WTC11 (cell line): Measurements from ENCODE around the gene DNAJB11. TPM values are rescaled to one million over a fixed set of nuclear protein-coding genes. Genes with fewer than 3 reads are reported as not detected.

Experiments
- ATAC-seq: fragments of 200-7000 bp; cut with Tn5 transposase; 2 replicates; pipeline ENCODE4 v1.10.0; 2021; ENCODE audit warnings: mild to moderate bottlenecking, moderate library complexity
- CTCF ChIA-PET: fragments of 300-600 bp; sonication (Branson Sonifier 250); formaldehyde crosslinking; loops from one replicate; lab custom pipeline; 2021; ENCODE audit warnings: antibody characterized with exemption; lab: Charles Lee
- POLR2A ChIA-PET: fragments of 350-600 bp; sonication (Branson Sonifier 250); formaldehyde crosslinking; loops from one replicate; lab custom pipeline; 2021; ENCODE audit warnings: antibody characterized with exemption; lab: Charles Lee
- DNase-seq: peaks from one replicate; pipeline ENCODE4 v3.0.0; 2021; ENCODE audit warnings: low spot score
- H3K27ac Mint-ChIP-seq: 2 replicates; pipeline ENCODE4 v1.8.0; 2021; ENCODE audit warnings: mixed read lengths
- H3K27me3 Mint-ChIP-seq: 2 replicates; pipeline ENCODE4 v1.8.0; 2021; ENCODE audit warnings: low read depth, mild to moderate bottlenecking, moderate library complexity, mixed read lengths
- H3K36me3 Mint-ChIP-seq: 2 replicates; pipeline ENCODE4 v1.8.0; 2021; ENCODE audit warnings: mixed read lengths
- H3K4me1 Mint-ChIP-seq: 2 replicates; pipeline ENCODE4 v1.8.0; 2022; ENCODE audit warnings: mixed read lengths
- H3K4me3 Mint-ChIP-seq: 2 replicates; pipeline ENCODE4 v1.8.0; 2021; ENCODE audit warnings: mild to moderate bottlenecking, moderate library complexity, mixed read lengths
- H3K9me3 Mint-ChIP-seq: 2 replicates; pipeline ENCODE4 v1.8.0; 2021; ENCODE audit warnings: mixed read lengths
- CREB1 ChIP-seq: sonication (generic); formaldehyde crosslinking; IDR thresholded peaks from 2 replicates; pipeline ENCODE4 v1.8.0; 2023; ENCODE audit warnings: mild to moderate bottlenecking, missing genetic modification reagents
- GTF2I ChIP-seq: fragments of 250-450 bp; sonication (Bioruptor Pico); conservative IDR thresholded peaks from 2 replicates; pipeline ENCODE4 v1.4.0; 2021; ENCODE audit warnings: mild to moderate bottlenecking
- MYBL2 ChIP-seq: sonication (generic); formaldehyde crosslinking; IDR thresholded peaks from 2 replicates; pipeline ENCODE4 v1.8.1; 2023; ENCODE audit warnings: mild to moderate bottlenecking, moderate library complexity, missing genetic modification reagents
- NR3C1 ChIP-seq: sonication (generic); formaldehyde crosslinking; conservative IDR thresholded peaks from 2 replicates; pipeline ENCODE4 v1.8.1; 2023; ENCODE audit warnings: low read depth, mild to moderate bottlenecking, missing genetic modification reagents
- ZNF121 ChIP-seq: sonication (generic); formaldehyde crosslinking; IDR thresholded peaks from 2 replicates; pipeline ENCODE4 v1.8.0; 2023; ENCODE audit warnings: missing genetic modification reagents
- ZNF263 ChIP-seq: sonication (generic); formaldehyde crosslinking; IDR thresholded peaks from 2 replicates; pipeline ENCODE4 v1.8.1; 2022; ENCODE audit warnings: low read depth, mild to moderate bottlenecking, moderate library complexity, missing genetic modification reagents
- ZNF396 ChIP-seq: fragments of 250-450 bp; sonication (Bioruptor Pico); IDR thresholded peaks from 2 replicates; pipeline ENCODE4 v1.8.0; 2021; ENCODE audit warnings: mild to moderate bottlenecking, moderate library complexity, borderline replicate concordance
- total RNA-seq: library from RNA; stranded (reverse); gene quantifications from 3 replicates; pipeline ENCODE4 v1.2.3, GENCODE V29; 2021
- TF ChIP-seq, protein P1 (sequence below): fragments of 250-450 bp; sonication (Bioruptor Pico); IDR thresholded peaks from 2 replicates; pipeline ENCODE4 v1.9.0; 2021; ENCODE audit warnings: mild to moderate bottlenecking
- TF ChIP-seq, protein P2 (sequence below): fragments of 200-600 bp; IDR thresholded peaks from 2 replicates; pipeline ENCODE4 v1.8.0; 2022; ENCODE audit warnings: antibody characterized with exemption
- TF ChIP-seq, protein P3 (sequence below): sonication (generic); formaldehyde crosslinking; IDR thresholded peaks from 2 replicates; pipeline ENCODE4 v1.8.0; 2023; ENCODE audit warnings: missing genetic modification reagents, mild to moderate bottlenecking, borderline replicate concordance
- TF ChIP-seq, protein P4 (sequence below): sonication (generic); formaldehyde crosslinking; IDR thresholded peaks from 2 replicates; pipeline ENCODE4 v1.8.1; 2023; ENCODE audit warnings: mild to moderate bottlenecking, missing genetic modification reagents
- TF ChIP-seq, protein P5 (sequence below): sonication (generic); formaldehyde crosslinking; IDR thresholded peaks from 2 replicates; pipeline ENCODE4 v1.8.0; 2022; ENCODE audit warnings: missing genetic modification reagents
- TF ChIP-seq, protein P6 (sequence below): sonication (generic); formaldehyde crosslinking; IDR thresholded peaks from 2 replicates; pipeline ENCODE4 v1.8.0; 2022; ENCODE audit warnings: mild to moderate bottlenecking, missing genetic modification reagents

The DNAJB11 gene
- total RNA-seq, 1 experiment from 2014 or later = 56.3 TPM

DNA sequence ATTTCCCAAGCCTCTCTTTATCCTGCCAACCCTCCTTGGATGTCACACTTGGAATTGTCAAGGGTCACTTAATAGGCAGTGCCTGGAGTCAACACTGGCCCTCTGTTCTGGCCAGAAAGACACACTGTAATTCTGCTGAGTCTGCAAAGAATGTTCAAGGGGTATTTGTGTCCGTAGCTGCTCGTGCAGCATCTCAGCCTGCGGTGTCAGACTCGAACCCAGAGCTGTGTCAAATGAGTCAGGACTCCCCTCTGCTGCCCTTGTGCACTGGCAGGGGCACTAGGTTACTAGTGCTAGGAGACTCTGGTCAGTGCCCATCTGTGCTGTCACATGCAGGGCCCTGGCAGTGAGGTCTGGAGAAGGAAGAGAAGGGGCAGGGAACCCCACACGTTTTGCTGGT lies 41.5 kb downstream of the DNAJB11 start:
- Mint-ChIP-seq H3K4me3 (no peak overlapping the region), H3K4me1 (peaks cover 12% of the 10 kb centered on the region), H3K9me3 (no peaks in the 10 kb centered on the region), H3K36me3 (no peaks in the 10 kb centered on the region), H3K27me3 (peaks cover 7% of the 10 kb centered on the region), H3K27ac (no peak overlapping the region)
- ATAC-seq = no peak
- POLR2A ChIA-PET = no interaction called here
- DNase-seq = no peak
- TF ChIP-seq, protein P1, sequence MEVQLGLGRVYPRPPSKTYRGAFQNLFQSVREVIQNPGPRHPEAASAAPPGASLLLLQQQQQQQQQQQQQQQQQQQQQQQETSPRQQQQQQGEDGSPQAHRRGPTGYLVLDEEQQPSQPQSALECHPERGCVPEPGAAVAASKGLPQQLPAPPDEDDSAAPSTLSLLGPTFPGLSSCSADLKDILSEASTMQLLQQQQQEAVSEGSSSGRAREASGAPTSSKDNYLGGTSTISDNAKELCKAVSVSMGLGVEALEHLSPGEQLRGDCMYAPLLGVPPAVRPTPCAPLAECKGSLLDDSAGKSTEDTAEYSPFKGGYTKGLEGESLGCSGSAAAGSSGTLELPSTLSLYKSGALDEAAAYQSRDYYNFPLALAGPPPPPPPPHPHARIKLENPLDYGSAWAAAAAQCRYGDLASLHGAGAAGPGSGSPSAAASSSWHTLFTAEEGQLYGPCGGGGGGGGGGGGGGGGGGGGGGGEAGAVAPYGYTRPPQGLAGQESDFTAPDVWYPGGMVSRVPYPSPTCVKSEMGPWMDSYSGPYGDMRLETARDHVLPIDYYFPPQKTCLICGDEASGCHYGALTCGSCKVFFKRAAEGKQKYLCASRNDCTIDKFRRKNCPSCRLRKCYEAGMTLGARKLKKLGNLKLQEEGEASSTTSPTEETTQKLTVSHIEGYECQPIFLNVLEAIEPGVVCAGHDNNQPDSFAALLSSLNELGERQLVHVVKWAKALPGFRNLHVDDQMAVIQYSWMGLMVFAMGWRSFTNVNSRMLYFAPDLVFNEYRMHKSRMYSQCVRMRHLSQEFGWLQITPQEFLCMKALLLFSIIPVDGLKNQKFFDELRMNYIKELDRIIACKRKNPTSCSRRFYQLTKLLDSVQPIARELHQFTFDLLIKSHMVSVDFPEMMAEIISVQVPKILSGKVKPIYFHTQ = no peak
- TF ChIP-seq NR3C1 (CRISPR knock-in tag) = no peak
- TF ChIP-seq CREB1 (CRISPR knock-in tag) = no peak
- TF ChIP-seq, protein P2, sequence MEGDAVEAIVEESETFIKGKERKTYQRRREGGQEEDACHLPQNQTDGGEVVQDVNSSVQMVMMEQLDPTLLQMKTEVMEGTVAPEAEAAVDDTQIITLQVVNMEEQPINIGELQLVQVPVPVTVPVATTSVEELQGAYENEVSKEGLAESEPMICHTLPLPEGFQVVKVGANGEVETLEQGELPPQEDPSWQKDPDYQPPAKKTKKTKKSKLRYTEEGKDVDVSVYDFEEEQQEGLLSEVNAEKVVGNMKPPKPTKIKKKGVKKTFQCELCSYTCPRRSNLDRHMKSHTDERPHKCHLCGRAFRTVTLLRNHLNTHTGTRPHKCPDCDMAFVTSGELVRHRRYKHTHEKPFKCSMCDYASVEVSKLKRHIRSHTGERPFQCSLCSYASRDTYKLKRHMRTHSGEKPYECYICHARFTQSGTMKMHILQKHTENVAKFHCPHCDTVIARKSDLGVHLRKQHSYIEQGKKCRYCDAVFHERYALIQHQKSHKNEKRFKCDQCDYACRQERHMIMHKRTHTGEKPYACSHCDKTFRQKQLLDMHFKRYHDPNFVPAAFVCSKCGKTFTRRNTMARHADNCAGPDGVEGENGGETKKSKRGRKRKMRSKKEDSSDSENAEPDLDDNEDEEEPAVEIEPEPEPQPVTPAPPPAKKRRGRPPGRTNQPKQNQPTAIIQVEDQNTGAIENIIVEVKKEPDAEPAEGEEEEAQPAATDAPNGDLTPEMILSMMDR = no peak
- no peak for TF ChIP-seq ZNF396 (CRISPR knock-in tag)
- TF ChIP-seq, protein P3, sequence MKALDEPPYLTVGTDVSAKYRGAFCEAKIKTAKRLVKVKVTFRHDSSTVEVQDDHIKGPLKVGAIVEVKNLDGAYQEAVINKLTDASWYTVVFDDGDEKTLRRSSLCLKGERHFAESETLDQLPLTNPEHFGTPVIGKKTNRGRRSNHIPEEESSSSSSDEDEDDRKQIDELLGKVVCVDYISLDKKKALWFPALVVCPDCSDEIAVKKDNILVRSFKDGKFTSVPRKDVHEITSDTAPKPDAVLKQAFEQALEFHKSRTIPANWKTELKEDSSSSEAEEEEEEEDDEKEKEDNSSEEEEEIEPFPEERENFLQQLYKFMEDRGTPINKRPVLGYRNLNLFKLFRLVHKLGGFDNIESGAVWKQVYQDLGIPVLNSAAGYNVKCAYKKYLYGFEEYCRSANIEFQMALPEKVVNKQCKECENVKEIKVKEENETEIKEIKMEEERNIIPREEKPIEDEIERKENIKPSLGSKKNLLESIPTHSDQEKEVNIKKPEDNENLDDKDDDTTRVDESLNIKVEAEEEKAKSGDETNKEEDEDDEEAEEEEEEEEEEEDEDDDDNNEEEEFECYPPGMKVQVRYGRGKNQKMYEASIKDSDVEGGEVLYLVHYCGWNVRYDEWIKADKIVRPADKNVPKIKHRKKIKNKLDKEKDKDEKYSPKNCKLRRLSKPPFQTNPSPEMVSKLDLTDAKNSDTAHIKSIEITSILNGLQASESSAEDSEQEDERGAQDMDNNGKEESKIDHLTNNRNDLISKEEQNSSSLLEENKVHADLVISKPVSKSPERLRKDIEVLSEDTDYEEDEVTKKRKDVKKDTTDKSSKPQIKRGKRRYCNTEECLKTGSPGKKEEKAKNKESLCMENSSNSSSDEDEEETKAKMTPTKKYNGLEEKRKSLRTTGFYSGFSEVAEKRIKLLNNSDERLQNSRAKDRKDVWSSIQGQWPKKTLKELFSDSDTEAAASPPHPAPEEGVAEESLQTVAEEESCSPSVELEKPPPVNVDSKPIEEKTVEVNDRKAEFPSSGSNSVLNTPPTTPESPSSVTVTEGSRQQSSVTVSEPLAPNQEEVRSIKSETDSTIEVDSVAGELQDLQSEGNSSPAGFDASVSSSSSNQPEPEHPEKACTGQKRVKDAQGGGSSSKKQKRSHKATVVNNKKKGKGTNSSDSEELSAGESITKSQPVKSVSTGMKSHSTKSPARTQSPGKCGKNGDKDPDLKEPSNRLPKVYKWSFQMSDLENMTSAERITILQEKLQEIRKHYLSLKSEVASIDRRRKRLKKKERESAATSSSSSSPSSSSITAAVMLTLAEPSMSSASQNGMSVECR = no peak
- no peak for TF ChIP-seq MYBL2 (CRISPR knock-in tag)
- TF ChIP-seq ZNF121 (CRISPR knock-in tag) = no peak
- TF ChIP-seq, protein P4, sequence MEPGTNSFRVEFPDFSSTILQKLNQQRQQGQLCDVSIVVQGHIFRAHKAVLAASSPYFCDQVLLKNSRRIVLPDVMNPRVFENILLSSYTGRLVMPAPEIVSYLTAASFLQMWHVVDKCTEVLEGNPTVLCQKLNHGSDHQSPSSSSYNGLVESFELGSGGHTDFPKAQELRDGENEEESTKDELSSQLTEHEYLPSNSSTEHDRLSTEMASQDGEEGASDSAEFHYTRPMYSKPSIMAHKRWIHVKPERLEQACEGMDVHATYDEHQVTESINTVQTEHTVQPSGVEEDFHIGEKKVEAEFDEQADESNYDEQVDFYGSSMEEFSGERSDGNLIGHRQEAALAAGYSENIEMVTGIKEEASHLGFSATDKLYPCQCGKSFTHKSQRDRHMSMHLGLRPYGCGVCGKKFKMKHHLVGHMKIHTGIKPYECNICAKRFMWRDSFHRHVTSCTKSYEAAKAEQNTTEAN (CRISPR knock-in tag) = no peak
- TF ChIP-seq, protein P5, sequence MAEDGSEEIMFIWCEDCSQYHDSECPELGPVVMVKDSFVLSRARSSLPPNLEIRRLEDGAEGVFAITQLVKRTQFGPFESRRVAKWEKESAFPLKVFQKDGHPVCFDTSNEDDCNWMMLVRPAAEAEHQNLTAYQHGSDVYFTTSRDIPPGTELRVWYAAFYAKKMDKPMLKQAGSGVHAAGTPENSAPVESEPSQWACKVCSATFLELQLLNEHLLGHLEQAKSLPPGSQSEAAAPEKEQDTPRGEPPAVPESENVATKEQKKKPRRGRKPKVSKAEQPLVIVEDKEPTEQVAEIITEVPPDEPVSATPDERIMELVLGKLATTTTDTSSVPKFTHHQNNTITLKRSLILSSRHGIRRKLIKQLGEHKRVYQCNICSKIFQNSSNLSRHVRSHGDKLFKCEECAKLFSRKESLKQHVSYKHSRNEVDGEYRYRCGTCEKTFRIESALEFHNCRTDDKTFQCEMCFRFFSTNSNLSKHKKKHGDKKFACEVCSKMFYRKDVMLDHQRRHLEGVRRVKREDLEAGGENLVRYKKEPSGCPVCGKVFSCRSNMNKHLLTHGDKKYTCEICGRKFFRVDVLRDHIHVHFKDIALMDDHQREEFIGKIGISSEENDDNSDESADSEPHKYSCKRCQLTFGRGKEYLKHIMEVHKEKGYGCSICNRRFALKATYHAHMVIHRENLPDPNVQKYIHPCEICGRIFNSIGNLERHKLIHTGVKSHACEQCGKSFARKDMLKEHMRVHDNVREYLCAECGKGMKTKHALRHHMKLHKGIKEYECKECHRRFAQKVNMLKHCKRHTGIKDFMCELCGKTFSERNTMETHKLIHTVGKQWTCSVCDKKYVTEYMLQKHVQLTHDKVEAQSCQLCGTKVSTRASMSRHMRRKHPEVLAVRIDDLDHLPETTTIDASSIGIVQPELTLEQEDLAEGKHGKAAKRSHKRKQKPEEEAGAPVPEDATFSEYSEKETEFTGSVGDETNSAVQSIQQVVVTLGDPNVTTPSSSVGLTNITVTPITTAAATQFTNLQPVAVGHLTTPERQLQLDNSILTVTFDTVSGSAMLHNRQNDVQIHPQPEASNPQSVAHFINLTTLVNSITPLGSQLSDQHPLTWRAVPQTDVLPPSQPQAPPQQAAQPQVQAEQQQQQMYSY (CRISPR knock-in tag) = no peak
- TF ChIP-seq, protein P6, sequence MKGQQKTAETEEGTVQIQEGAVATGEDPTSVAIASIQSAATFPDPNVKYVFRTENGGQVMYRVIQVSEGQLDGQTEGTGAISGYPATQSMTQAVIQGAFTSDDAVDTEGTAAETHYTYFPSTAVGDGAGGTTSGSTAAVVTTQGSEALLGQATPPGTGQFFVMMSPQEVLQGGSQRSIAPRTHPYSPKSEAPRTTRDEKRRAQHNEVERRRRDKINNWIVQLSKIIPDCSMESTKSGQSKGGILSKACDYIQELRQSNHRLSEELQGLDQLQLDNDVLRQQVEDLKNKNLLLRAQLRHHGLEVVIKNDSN (CRISPR knock-in tag) = no peak
- TF ChIP-seq ZNF263 (CRISPR knock-in tag) = no peak
- no peak for TF ChIP-seq GTF2I (CRISPR knock-in tag)
- CTCF ChIA-PET = interaction anchor here (1.9 to 3.7 kb wide), 2 partner anchors 11 to 15 kb away, joined by 7 to 87 read pairs; no protein-coding TSS in a partner anchor
